SH-SY5Y (cell line): ENCODE measurements around the gene HOXA9.
A peak's percentile ranks its signal among the peaks of the same experiment; 100 is the strongest.

ENCODE experiments used
- GATA2 ChIP-seq: IDR thresholded peaks from 2 replicates; pipeline ENCODE4 v1.6.1; 2011; ENCODE audit warnings: mild to moderate bottlenecking, low read depth, low read length
- GATA3 ChIP-seq: IDR thresholded peaks from 2 replicates; pipeline ENCODE4 v1.6.1; 2011; ENCODE audit warnings: low read depth, mild to moderate bottlenecking, low read length, moderate library complexity

The HOXA9 gene

DNA sequence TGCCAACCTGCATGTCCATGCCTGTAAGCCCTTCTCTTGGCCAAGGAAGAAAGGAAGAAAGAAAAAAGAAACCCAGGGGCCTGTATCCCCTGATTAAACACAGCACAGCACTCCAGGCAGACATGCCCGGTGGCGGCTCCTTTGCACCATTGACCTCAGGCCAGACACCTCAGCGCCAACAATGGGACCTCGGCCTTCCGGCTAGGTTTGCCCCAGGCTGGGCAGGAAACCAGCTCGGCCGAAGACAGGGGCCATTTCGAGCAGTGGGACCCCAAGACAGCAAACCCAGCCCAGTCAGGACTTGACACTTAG is 5.9 kb upstream of the HOXA9 start:
- TF ChIP-seq GATA2 (no peak), GATA3 (no peak)

DNA sequence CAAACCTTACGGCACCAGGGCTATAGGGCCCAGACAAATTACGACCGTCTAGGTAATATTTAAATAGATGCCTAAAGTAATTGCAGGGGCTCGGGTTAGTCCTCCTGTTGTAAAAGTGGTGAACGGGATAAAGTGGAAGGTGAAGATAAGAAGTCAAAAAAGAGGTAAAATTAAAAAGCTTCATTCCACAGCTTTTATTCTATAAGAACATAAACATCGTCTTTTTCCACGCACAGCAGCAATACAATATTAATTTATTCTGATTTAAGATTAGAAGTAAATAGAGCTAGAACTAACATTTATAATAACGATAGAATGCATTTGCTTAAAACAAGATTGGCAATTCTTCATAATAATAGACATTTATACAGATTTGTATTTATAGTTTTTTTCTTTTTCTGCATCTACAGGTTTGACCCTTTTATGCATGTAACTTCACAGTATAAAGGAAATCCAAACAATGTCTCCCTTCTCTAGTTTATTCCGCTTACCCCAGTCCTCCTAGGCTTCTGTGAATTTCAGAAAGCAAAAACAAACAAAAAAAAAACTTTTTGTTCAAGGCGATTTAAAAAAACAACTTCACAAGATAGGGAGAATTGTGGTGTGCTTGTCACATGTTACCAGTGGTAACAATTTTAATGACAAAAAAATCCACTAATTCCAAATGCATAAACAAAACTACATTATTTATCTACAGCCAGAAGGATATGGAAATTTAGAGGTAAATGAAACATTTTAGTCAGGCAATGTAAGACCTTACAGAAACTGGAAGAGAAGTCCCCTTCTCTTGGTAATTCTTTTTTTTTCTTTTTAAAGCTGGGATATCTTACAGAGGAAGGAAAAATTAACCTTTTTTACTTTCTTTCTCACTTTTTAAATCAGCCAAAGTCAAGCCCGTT is 5.3 kb upstream of the HOXA9 start:
- TF ChIP-seq GATA2 = no peak
- TF ChIP-seq GATA3 = no peak

DNA sequence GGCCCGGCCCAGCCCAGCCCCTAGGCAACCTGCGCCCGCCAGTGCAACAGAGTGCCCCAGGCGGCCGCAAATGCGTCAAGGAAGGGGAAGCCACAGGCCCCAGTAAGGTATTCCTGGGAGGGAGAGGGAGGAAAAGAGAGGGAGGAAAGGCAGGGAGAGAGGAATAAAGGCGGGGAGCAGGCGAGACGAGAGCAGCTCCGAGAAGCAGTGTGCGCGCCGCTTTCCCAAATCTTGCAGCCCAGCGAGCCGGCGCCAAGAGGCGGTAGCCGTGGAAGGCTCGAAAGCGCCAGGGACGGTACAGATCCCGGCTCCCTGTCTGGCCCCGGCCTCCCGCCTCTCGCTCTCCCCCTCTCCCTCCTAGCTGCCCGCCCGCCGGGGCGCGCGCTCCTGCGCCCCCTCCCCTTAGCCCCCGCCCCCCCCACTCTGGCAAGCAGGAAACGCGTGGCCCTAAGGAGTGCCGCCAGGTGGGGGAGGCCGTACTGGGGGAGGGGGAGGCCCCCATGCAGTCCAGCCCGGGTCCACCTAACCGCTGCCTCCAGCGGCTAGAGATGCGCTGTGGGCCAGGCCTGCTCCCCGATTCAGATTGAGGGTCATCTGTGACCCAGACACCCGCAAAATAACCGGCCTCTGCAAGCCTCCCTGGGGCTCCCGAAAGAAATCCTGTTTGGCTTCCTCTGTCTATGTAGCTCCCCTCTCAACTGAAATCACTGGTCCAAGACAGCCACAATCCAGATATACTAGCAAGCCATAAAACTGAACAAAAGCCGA is 4.5 kb upstream of the HOXA9 start:
- TF ChIP-seq GATA2 (no peak), GATA3 (no peak)

DNA sequence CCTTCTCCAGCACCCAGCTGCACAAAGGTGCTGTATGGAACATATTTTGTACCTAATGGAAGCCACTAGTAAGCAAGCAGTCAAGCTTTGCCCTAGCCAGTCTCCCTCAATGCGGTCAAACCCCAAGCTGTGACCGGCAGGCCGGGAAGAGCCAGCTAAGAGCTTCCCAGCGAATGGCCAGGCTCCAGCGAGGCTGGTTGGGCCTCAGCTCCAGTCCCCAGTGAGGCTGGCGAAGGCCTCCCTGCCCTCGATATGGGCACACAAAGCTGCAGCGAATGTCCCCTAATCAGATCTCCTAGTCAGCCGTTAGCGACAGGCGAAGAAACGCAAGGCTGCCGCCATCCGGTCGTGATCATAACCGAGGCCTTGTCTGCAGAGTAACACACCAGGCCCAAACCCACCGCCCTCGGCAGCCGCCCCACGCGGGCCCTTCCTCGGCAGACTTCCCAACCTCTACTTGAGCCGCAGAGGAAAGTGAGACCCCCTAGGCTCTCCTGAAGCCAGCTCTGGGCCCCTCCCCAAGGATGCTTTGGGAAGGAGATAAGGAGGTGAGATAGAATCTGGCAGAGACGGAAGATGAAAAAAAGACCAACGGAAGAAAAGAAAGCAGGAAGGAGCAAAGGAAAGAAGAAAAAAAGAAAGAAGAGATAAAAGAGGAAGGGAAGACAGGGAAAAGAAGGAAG is 3.1 kb upstream of the HOXA9 start:
- no peak for TF ChIP-seq GATA3
- peak; percentile 15; the same call in 1 of the 2 replicates for TF ChIP-seq GATA2

DNA sequence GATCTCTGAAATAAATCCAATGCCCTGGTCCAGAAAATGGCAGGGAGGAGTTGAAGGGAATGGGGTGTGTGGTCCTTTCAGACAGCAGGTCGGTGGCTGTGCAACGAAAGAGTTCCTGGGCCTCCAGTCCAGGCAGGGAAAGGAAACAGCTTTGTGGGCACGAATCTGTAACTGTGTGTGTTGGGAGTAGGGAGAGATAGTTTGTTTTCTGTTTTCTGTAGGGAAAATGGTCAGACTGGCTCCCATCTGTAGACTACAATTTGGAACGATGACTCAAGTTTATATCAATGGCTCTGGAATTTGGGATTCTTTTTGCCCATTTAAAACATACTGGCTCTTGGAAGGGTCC is 2.6 kb upstream of the HOXA9 start:
- no peak for TF ChIP-seq GATA2
- TF ChIP-seq GATA3 = no peak

DNA sequence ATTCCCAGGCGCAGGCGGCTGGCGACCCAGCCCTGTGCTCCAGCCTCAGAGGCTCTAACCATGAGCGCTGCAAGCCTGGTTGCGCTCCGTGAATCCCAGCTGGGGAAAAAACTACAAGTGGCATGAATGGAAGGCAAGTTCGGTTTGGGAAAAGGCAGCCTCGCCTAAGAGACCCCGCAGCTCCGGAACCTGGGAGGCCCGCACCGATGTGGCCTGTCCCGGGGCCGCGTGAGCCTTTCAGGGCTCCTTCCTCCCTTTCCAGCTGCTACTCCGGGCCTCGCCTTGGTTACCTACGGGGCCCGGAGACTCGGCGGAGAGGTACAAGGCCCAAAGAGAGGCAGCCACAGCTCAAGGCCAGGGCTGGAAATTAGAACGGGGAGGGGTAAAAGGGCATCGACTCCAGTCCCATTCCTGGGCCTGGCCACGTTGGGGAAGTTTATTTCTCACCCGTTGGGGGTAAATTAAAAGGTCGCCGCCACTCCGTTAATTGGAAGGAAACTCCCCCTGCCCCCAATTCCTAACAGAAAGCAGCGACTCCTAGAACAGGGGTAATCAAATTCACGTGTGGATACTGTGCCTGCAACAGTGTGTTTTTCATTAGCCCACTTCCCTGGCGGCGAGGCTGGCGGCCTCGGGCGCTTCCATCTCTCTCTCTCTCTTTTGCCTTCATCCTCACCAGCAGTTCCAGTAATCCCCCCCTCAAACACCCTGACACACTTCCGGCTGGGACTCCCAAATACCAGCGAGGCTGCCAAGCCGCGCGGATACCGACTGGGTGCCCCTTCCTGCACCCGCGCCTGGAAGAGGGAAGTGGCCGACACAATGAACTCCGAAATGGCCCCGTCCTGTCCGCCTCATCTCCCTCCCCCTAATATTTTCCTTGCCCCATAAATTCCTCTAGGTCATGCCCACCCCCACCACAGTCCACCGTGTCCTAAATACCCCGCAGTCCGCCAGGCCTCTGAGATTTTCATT is 1.5 kb upstream of the HOXA9 start:
- TF ChIP-seq GATA2 (no peak), GATA3 (no peak)

DNA sequence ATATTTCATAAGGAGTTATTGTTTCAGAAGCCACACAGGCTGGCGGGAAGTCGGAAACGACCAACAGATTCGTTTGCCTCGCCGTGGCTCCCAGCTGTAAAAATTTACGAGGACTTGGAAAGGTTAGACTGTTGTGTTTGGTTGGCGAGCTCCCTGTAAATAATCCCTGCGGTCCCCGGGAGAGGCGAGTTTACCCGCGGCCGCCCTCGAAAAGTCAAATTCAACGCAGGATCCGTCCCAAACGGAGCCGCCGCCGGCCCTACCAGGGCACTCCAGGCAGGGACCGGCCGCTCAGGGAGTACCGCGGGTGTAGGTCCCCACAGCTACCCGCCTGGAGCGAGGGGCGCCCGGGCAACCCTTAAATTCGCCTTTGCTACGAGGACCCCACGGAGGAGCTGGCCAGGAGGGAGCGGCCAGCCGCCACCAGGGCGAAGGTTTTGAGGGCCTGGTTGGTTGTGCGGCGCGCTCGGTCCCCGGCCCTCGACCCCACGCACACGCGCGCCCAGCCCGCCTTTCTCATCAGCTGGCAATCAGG is 726 bp upstream of the HOXA9 start:
- TF ChIP-seq GATA3 (no peak), GATA2 (no peak)

DNA sequence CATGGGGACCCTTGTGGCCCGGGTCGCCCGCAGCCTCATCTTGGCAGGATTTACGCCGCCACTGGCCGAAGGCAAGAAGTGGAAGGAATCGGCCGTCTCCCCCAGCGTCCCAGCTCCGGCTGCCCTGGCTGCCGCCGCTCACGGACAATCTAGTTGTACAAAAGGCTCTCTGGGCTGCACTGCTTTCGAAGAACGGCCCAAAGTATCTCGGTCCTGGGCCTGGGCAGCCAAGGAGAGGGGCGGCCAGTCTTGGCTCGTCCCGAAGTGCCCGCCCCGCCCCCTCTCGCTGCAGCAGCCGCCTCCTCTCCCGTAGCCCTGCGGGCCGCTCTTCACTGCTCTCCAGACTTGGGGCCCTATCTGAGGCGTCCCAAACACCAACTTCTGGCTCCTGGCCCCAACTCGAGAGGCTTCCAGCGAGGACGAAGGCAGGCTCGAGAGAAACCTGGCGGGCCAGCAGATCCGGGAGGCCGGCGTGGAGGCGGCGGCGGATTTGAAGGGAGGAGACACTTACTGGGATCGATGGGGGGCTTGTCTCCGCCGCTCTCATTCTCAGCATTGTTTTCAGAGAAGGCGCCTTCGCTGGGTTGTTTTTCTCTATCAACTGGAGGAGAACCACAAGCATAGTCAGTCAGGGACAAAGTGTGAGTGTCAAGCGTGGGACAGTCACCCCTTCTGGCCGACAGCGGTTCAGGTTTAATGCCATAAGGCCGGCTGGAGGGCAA is 809 bp downstream of the HOXA9 start:
- TF ChIP-seq GATA2 (no peak), GATA3 (no peak)

DNA sequence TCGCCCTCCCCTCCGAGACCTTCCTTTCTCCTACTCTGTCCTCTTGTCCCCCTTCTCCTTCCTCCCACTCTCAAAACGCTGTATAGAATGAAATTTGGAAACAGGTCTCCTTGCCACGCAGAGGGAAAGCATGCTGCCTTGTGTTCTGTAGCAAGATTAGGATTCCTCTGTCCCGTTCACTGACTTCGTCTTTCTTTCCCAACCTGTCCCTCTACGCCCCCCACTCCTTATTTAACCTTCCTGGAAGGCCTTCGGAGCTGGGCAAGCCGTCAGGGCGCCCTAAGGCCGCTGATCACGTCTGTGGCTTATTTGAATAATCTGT is 1.3 kb downstream of the HOXA9 start:
- TF ChIP-seq GATA3 = no peak
- no peak for TF ChIP-seq GATA2

DNA sequence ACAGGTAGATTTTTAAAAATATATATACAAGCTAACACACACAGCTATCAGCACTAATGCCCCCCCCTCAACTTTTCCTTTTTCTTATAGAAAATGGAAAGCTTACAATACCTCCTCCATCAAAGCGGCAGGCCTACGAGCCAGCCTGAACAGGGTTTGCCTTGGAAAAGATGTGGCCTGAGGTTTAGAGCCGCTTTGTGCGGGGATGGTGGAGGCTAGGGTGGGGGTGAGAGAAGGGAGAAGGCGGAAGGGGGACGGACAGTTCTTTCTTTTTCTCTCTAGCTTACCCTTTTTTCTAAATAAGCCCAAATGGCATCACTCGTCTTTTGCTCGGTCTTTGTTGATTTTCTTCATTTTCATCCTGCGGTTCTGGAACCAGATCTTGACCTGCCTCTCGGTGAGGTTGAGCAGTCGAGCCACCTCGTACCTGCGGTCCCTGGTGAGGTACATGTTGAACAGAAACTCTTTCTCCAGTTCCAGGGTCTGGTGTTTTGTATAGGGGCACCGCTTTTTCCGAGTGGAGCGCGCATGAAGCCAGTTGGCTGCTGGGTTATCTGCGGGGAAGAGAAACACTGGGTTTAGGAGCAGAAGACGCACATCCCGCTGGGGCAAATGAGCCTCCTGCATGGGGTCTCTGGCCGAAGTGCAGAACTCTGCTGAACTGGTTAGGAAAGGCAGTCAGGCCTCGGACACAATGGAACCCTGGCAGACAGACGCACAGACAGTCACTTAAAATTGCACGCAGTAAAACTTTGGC is 1.9 kb downstream of the HOXA9 start:
- TF ChIP-seq GATA2 (no peak), GATA3 (no peak)

DNA sequence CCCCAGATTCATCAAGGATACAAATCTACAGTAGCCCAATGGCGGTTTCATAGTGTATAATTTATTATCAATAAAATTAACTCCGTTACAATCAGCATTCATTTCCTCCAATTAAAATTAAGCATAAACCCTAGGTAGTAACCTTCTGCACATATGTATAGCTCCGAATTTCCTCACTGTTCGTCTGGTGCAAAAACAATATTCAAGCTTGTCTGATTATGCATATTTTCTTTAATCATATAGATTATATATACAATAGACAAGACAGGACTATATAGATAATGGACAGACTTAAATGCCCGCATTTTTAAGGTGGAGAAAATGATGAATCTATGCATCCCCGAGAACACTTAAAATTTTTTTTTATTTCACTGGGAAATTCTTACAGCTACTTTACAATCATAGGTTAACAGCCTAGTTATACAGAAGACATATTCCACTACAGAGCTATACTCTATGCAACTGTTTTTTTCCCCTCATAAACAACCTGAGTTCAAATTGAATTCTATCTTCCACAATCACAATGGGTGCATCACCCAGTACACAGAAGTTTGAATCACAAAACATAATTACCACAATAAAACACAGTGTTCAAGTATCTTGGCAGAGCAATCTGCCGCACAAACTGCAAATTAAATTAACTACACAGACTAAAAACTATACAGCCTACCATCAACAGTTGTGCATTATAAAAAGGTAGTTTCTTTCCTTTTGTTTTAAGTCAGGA is 2.6 kb downstream of the HOXA9 start:
- TF ChIP-seq GATA2 (no peak), GATA3 (no peak)

DNA sequence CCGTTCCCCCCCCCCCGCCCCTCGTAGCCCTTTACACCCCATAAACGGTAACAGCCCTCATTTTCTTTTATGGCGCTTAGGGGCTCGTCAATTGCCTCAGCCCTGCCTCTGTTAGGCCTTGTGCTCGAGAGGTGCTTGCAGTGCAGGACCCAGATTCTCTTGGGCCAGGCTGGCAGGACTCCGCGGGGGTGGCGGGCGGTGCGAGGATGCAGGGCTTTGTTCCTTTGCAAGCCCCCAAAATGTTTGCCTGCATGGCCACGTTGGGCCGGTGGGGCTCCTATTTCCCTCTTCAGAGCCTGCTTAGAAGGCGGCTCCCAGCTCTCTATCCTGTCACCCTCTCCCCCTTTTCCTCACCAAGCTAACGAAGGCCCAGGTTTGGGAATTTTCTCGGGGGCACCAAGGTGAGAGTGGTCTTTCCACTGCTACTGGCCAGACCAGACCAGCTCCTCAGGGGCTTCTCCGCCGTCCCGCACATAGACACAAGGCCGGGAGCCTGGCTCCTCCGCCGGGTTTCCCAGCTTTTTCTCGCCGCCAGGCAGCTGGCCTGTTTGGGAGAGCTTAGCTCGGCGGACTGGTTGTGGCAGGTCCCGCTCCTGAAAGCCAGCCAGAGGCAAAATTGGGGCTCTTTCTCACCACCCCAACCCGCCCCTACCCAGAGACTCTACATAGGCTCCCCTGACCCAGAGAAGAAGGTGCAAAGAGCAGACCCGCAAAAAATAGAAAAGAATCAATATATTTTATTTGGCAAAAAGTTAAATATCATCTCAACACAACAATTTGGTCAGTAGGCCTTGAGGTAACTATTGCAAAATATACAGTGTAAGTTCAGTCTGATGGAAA is 3.4 kb downstream of the HOXA9 start:
- TF ChIP-seq GATA3 (no peak), GATA2 (no peak)
